C4-2B (cell line): ENCODE data around the gene TUBA3C.
"Not testable (repeated sequence)": the region's sequence is repeated elsewhere in the genome, so short reads cannot be mapped to it uniquely, and the experiment has no call there.

ENCODE experiments used
- H3K27ac ChIP-seq: fragments of 450-650 bp; 2 replicates; pipeline ENCODE4 v1.5.1; 2017
- CTCF ChIP-seq: fragments of 450-650 bp; conservative IDR thresholded peaks from 2 replicates; pipeline ENCODE4 v1.5.1; 2017; ENCODE audit warnings: mild to moderate bottlenecking
- ZFX ChIP-seq: fragments of 450-650 bp; IDR thresholded peaks from 2 replicates; pipeline ENCODE4 v1.6.1; 2017

The TUBA3C gene

GRCh38 chr13:19182536-19182935, 912 bp upstream of the TUBA3C start:
- TF ChIP-seq ZFX (no peak), CTCF (no peak)
- H3K27ac ChIP-seq, result no peak overlapping the region

GRCh38 chr13:19181021-19181620, 503 bp downstream of the TUBA3C start:
- TF ChIP-seq CTCF (no peak), ZFX (no peak)
- no peak overlapping the region for H3K27ac ChIP-seq

- H3K27ac ChIP-seq, result no peak overlapping the region
- TF ChIP-seq CTCF (no peak), ZFX (no peak)
Observed at GRCh38 chr13:19179916-19180315, 1.7 kb downstream of the TUBA3C start.

GRCh38 chr13:19178901-19179593, 2.6 kb downstream of the TUBA3C start:
- no peak overlapping the region for H3K27ac ChIP-seq
- no peak for TF ChIP-seq CTCF
- no peak for TF ChIP-seq ZFX

- not testable (repeated sequence) for H3K27ac ChIP-seq
Observed at GRCh38 chr13:19176981-19177776, 4.4 kb downstream of the TUBA3C start.

GRCh38 chr13:19173752-19174151, 7.9 kb downstream of the TUBA3C start:
- TF ChIP-seq CTCF (no peak), ZFX (no peak)
- H3K27ac ChIP-seq, result no peak overlapping the region

GRCh38 chr13:19172647-19173030, 9.0 kb downstream of the TUBA3C start:
- TF ChIP-seq CTCF (no peak), ZFX (no peak)

More at GRCh38 chr13:19172647-19173030, 9.0 kb downstream of the TUBA3C start:
- no peak overlapping the region for H3K27ac ChIP-seq
